Measurements from ENCODE around the gene EXD1. TPM values are rescaled to one million over a fixed set of nuclear protein-coding genes. Genes with fewer than 3 reads are reported as not detected.

Gene EXD1
- total and polyA plus RNA-seq, 2 of the 13 experiments (the other 11 are each of a cell fraction or from before 2014, with no cell fraction given) = not detected

GRCh38 chr15:41230650-41231421 is at the start of gene EXD1, which contains the start of gene CHP1 (continued):
- TF ChIP-seq SIN3A (IDR thresholded peaks at IDR 0.05; ENCODE audit: borderline replicate concordance, low read depth, low read length) (peak; percentile 65), TEAD2 (CRISPR knock-in tag; IDR thresholded peaks at IDR 0.05) (no peak; the same call in 1 of the 2 replicates), RFXANK (CRISPR knock-in tag; IDR thresholded peaks at IDR 0.05) (peak; percentile 60; the same call in 1 of the 2 replicates), DPF2 (CRISPR knock-in tag; IDR thresholded peaks at IDR 0.05; ENCODE audit: borderline replicate concordance, low read depth) (0 out of 2 replicates have a peak, but pooled peaks have one; percentile 43), MXD3 (CRISPR knock-in tag; IDR thresholded peaks at IDR 0.05) (peak; percentile 85), POGK (CRISPR knock-in tag; conservative IDR thresholded peaks at IDR 0.05) (peak; percentile 81), BORCS8-MEF2B (CRISPR knock-in tag; IDR thresholded peaks at IDR 0.05) (peak; percentile 76), ZNF101 (CRISPR knock-in tag; IDR thresholded peaks at IDR 0.05; ENCODE audit: borderline replicate concordance, low read depth) (peak; percentile 97), ZNF292 (CRISPR knock-in tag; IDR thresholded peaks at IDR 0.05; ENCODE audit: borderline replicate concordance, low read depth) (peak; percentile 80), ZNF720 (CRISPR knock-in tag; IDR thresholded peaks at IDR 0.05) (no peak), ASH2L (IDR thresholded peaks at IDR 0.05; ENCODE audit: insufficient read length, low read depth, low read length) (peak; percentile 84), ZNF792 (CRISPR knock-in tag; IDR thresholded peaks at IDR 0.05) (0 out of 2 replicates have a peak, but pooled peaks have one; percentile 62), ZNF232 (CRISPR knock-in tag; IDR thresholded peaks at IDR 0.05; ENCODE audit: borderline replicate concordance) (peak; percentile 67; the same call in 1 of the 2 replicates), GLI4 (CRISPR knock-in tag; IDR thresholded peaks at IDR 0.05; ENCODE audit: borderline replicate concordance) (peak; percentile 44; the same call in 1 of the 2 replicates)
- TF ChIP-seq, protein P1, sequence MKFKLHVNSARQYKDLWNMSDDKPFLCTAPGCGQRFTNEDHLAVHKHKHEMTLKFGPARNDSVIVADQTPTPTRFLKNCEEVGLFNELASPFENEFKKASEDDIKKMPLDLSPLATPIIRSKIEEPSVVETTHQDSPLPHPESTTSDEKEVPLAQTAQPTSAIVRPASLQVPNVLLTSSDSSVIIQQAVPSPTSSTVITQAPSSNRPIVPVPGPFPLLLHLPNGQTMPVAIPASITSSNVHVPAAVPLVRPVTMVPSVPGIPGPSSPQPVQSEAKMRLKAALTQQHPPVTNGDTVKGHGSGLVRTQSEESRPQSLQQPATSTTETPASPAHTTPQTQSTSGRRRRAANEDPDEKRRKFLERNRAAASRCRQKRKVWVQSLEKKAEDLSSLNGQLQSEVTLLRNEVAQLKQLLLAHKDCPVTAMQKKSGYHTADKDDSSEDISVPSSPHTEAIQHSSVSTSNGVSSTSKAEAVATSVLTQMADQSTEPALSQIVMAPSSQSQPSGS (CRISPR knock-in tag; IDR thresholded peaks at IDR 0.05) = peak; percentile 11; the same call in 1 of the 2 replicates
- TF ChIP-seq, protein P2, sequence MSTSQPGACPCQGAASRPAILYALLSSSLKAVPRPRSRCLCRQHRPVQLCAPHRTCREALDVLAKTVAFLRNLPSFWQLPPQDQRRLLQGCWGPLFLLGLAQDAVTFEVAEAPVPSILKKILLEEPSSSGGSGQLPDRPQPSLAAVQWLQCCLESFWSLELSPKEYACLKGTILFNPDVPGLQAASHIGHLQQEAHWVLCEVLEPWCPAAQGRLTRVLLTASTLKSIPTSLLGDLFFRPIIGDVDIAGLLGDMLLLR (CRISPR knock-in tag; IDR thresholded peaks at IDR 0.05) = peak; percentile 87
- TF ChIP-seq, protein P3, sequence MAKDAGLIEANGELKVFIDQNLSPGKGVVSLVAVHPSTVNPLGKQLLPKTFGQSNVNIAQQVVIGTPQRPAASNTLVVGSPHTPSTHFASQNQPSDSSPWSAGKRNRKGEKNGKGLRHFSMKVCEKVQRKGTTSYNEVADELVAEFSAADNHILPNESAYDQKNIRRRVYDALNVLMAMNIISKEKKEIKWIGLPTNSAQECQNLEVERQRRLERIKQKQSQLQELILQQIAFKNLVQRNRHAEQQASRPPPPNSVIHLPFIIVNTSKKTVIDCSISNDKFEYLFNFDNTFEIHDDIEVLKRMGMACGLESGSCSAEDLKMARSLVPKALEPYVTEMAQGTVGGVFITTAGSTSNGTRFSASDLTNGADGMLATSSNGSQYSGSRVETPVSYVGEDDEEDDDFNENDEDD (CRISPR knock-in tag; IDR thresholded peaks at IDR 0.05; ENCODE audit: borderline replicate concordance) = peak; percentile 97
- TF ChIP-seq, protein P4, sequence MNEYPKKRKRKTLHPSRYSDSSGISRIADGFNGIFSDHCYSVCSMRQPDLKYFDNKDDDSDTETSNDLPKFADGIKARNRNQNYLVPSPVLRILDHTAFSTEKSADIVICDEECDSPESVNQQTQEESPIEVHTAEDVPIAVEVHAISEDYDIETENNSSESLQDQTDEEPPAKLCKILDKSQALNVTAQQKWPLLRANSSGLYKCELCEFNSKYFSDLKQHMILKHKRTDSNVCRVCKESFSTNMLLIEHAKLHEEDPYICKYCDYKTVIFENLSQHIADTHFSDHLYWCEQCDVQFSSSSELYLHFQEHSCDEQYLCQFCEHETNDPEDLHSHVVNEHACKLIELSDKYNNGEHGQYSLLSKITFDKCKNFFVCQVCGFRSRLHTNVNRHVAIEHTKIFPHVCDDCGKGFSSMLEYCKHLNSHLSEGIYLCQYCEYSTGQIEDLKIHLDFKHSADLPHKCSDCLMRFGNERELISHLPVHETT (CRISPR knock-in tag; conservative IDR thresholded peaks at IDR 0.05) = no peak; the same call in 1 of the 2 replicates
- TF ChIP-seq, protein P5, sequence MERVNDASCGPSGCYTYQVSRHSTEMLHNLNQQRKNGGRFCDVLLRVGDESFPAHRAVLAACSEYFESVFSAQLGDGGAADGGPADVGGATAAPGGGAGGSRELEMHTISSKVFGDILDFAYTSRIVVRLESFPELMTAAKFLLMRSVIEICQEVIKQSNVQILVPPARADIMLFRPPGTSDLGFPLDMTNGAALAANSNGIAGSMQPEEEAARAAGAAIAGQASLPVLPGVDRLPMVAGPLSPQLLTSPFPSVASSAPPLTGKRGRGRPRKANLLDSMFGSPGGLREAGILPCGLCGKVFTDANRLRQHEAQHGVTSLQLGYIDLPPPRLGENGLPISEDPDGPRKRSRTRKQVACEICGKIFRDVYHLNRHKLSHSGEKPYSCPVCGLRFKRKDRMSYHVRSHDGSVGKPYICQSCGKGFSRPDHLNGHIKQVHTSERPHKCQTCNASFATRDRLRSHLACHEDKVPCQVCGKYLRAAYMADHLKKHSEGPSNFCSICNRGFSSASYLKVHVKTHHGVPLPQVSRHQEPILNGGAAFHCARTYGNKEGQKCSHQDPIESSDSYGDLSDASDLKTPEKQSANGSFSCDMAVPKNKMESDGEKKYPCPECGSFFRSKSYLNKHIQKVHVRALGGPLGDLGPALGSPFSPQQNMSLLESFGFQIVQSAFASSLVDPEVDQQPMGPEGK (CRISPR knock-in tag; IDR thresholded peaks at IDR 0.05) = peak; percentile 85

Measured in HepG2 (cell line).